Ammon's horn (tissue), 1 donor: ENCODE results near the gene AIMP2.
"Not testable (repeated sequence)": the region's sequence is repeated elsewhere in the genome, so short reads cannot be mapped to it uniquely, and the experiment has no call there.

Experiments used
- DNase-seq: peaks from one replicate; pipeline ENCODE4 v3.0.0-alpha.2; 2016; ENCODE audit warnings: low spot score

The AIMP2 gene

GRCh38 chr7:6008668-6009611 lies at the start of gene AIMP2, which contains the start of gene PMS2:
TSS of gene AIMP2 (plus strand) at chr7:6009272. CDS start at chr7:6009364, 92 bp downstream.
TSS of gene PMS2 (minus strand) at chr7:6009049. CDS start at chr7:6009019, 30 bp downstream.
- DNase-seq: peak; percentile 99

DNA sequence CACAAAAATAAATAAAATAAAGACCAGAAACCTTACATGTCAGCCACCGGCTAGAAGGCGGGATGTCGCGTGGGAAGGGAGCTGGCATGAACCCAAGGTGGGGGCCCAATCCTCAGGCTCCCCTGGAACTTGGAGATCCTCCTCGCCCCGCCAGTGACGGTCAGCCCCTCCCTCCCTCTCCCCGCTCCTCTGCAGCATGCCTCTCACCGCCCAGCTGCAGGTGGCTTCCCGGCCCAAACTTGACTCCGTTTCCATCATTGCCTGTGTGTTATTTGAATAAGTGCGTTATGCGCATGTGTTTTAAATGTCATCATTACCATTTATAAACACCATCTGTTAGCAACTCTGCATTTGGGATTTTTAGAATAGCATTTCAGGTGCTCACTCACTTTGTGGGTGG lies 45.9 kb upstream of the AIMP2 start:
- DNase-seq: not testable (repeated sequence)

- not testable (repeated sequence) for DNase-seq
Observed at GRCh38 chr7:5963810-5964209, 45.3 kb upstream of the AIMP2 start.

DNA sequence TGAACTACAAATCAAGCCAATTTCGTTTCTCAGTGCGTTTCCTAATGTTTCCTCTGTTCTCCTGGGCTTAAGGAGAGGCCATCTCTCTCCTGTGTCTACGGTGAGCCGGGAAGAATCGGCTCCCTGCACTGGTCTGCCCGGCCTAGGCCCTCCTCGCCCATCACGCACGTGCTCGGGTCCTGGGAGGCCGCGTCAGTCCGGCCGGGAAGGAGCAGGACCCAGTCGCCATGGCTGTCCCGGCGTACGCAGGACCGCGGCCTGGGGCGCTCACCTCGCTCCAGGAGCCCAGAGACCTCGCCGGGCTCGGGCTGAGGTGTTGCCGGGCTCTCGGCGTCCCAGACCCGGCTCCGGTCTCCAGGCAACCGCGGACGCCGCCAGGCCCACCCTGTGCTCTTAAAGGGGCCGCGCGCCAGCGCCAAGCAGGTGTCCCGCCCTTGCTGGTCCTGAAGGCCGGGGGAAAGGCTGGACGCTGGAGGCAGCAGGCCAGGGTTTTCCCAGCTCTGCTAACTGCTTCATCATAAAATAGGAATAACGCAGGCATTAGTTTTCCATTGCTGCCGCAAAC lies 38.6 kb upstream of the AIMP2 start, which contains the start of gene RSPH10B:
Gene RSPH10B (minus strand): TSS at position 343 of the 565 bp plus-strand sequence. CDS start 3,573 bp downstream, outside the sequence.
- DNase-seq: not testable (repeated sequence)

GRCh38 chr7:5973580-5973979 lies 35.5 kb upstream of the AIMP2 start:
- DNase-seq: not testable (repeated sequence)

GRCh38 chr7:5979680-5980314 lies 29.3 kb upstream of the AIMP2 start:
- not testable (repeated sequence) for DNase-seq

DNA sequence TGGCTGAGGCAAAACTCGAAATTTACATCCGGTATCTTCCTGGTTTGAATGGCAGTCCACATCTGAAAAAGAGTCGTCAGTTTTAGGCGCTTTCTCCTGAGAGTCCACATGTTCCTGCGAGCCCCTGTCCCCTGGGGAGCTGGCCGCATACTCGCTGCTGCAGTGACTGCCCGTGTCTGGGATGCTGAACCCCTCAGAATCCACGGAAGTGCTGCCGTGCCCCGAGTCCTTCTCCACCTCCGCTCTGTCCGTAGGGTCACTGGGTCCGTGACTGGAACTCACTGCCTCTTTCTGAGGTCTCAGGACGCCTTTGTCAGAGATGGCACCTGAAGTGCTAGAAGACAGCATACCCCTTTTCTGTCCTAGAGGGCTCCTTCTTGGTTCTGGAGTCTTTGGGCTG lies 22.0 kb upstream of the AIMP2 start:
- DNase-seq: not testable (repeated sequence)

GRCh38 chr7:5997210-5997808 lies 11.8 kb upstream of the AIMP2 start:
- DNase-seq: peak; percentile 75

- DNase-seq: no peak
Observed at GRCh38 chr7:6007386-6007785, 1.7 kb upstream of the AIMP2 start.

DNA sequence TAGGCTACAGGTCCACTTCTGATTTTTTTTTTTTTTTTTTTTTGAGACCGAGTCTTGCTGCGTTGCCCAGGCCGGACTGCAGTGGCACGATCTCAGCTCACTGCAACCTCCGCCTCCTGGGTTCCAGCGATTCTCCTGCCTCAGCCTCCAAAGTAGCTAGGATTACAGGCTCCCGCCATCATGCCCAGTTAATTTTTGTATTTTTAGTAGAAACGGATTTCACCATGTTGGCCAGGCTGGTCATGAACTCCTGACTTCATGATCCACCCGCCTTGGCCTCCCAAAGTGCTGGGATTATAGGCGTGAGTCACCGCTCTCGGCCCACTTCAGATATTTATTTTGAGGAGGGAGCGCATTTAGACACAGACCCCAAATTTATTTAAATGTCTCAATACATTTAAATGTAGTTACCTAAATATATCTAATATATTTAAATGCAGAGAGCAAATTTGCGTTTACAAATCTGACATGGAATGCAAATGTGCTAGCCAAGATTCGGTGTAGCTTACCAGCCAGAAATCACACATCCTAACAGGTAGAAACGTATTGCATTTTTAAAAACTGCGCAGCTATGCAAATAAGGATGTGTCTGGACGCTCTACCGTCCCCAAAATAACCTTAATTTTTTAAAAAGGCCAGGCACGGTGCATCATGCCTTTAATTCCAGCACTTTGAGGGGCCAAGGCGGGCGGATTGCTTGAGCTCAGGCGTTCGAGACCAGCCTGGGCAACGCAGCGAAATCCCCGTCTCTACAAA lies 1.1 kb upstream of the AIMP2 start:
- not testable (repeated sequence) for DNase-seq

- not testable (repeated sequence) for DNase-seq
Observed at GRCh38 chr7:6010370-6010769, 1.3 kb downstream of the AIMP2 start.

GRCh38 chr7:6011541-6011940 lies 2.5 kb downstream of the AIMP2 start:
- no peak for DNase-seq

- DNase-seq: no peak
Observed at GRCh38 chr7:6012355-6013104, 3.5 kb downstream of the AIMP2 start.

DNA sequence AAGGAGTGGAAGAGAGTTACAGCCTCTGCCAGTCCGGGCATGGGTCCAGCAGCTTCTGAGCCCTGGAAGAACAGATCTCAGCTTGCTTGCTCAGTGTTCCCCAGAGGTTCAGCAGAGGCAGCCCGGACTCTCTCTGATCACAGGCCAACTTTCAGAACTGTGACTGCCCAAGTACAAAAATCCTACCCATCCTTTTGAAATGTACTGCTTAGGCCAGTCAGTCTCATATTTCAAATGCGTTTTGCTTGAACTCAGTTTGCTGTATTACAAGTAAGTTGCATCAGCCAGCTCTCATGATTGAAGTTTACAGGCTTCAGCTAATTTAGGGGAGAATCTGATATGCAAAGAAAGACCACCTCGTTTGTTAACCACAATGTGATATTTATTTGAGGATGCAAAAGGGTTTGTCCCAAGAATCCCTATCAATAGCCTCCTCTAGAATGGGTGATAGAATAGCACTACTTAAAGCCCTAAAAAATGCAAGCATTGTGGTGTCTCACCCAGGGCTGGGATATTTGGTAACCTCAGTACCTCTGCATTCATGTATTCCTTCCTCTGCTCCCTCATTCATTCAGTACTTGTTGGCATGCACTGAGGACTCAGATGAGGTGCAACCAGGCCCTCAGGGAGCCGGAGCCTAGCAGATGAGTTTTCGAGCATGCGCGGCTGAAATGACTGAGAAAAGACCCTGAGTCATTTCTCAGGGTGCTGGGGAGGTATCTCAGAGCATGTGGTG lies 7.0 kb downstream of the AIMP2 start:
- DNase-seq: peak; percentile 65

DNA sequence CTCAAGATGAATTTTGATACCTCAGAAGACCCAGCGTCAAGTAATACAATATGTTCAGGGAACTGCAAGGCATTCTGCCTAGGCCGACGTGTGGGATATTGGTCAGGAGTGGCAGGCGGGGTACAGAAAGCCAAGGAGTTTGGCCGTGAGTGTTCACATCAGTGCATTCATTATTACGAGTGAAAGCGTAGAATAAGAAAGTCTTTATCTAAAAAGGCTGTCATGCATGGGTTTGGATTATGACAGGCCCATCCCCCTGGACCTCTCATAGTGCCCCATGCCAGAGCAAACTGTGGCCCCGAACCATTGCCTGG lies 7.5 kb downstream of the AIMP2 start:
- no peak for DNase-seq

GRCh38 chr7:6020371-6021286 lies 11.6 kb downstream of the AIMP2 start:
- no peak for DNase-seq

DNA sequence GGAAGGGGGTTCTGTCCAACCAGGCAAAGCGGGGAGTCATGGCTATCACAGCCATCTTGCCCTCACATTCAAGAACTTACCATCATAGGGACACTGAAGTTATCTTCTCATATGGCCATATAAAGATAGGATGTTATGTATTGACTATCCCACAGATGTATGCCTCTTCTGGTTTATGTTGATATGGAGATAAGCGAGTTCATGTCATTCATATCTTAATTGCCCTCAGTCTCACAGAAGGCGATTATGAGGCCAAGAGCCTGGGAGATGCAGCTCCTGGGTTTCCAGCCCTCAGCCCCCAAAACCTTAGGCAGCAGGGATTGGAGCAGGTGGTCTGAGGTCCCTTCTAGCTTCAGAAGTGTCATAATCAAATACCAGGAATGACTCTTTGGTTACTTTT lies 13.6 kb downstream of the AIMP2 start:
- DNase-seq: no peak

GRCh38 chr7:6023974-6024435 lies 14.9 kb downstream of the AIMP2 start:
- DNase-seq: no peak
